ENCODE data around the gene GBX1.

DNA sequence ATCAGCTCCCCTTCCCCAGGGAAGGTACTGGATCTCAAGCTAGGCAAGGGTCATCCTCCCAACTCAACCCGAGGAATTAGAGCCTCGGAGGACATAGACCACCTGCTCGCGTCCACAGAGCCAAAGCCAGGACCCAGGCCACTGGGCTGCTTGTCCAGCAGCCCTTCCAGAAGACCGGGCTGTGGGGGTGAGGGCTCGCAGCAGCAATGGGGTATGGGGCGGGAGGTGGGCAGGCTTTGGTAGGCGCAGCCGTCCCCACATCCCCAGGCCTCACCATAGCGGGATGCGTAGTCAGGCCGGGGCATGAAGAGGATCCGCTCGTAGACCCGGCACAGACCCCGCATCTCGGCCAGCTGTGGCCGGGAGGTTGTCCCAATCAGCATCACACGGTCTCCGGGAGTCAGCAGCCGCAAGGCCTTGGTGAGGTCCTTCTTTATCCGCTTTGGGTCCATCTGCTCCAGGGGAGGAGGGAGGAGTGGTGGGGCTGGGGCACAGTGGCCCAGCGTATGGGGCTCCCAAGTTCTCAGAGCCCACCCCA is 24.6 kb upstream of the GBX1 start:
- no peak for TF ChIP-seq POLR2A (IDR thresholded peaks at IDR 0.05)
- TF ChIP-seq, protein P1, sequence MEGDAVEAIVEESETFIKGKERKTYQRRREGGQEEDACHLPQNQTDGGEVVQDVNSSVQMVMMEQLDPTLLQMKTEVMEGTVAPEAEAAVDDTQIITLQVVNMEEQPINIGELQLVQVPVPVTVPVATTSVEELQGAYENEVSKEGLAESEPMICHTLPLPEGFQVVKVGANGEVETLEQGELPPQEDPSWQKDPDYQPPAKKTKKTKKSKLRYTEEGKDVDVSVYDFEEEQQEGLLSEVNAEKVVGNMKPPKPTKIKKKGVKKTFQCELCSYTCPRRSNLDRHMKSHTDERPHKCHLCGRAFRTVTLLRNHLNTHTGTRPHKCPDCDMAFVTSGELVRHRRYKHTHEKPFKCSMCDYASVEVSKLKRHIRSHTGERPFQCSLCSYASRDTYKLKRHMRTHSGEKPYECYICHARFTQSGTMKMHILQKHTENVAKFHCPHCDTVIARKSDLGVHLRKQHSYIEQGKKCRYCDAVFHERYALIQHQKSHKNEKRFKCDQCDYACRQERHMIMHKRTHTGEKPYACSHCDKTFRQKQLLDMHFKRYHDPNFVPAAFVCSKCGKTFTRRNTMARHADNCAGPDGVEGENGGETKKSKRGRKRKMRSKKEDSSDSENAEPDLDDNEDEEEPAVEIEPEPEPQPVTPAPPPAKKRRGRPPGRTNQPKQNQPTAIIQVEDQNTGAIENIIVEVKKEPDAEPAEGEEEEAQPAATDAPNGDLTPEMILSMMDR (IDR thresholded peaks at IDR 0.05), result no peak

Measured in adrenal gland (tissue), 5 donors.